SH-SY5Y (cell line): Measurements from ENCODE around the gene SEC62.

Experiments used
- GATA2 ChIP-seq: IDR thresholded peaks from 2 replicates; pipeline ENCODE4 v1.6.1; 2011; ENCODE audit warnings: mild to moderate bottlenecking, low read depth, low read length
- GATA3 ChIP-seq: IDR thresholded peaks from 2 replicates; pipeline ENCODE4 v1.6.1; 2011; ENCODE audit warnings: low read depth, mild to moderate bottlenecking, low read length, moderate library complexity

DNA sequence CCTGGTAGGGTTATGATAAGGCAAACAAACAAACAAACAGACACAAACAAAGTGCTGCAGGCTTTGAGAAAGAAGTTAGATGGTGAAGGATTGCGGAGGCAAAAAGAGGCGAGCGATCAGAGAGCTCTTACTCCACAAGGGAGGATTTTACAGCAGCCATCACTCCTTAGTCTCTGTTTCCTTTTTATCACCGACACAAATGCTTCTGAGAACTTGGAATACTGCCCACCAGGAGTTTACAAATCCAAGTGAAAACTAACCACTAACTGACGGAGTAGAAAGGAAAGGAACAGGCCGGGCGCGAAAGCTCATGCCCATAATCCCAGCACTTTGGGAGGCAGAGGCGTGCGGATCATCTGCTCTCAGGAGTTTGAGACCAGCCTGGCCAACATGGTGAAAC is 35.6 kb downstream of the SEC62 start:
- TF ChIP-seq GATA2 (no peak), GATA3 (no peak)
